ENCODE data around the gene SCN1A. TPM values are rescaled to one million over a fixed set of nuclear protein-coding genes. Genes with fewer than 3 reads are reported as not detected.

Gene SCN1A
- polyA plus RNA-seq, 1 donor (not counting 4 experiments of a cell fraction or from before 2014, with no cell fraction given) = not detected

GRCh38 chr2:166013878-166014277 is 113.9 kb downstream of the SCN1A start:
- no peak for DNase-seq (ENCODE audit: low read depth, low spot score)
- FAIRE-seq = no peak
- Histone ChIP-seq H3K36me3 (ENCODE audit: control insufficient read depth in 2 of 2, extremely low read depth in 1 of 2, insufficient read depth in 2 of 2, low read length in 2 of 2) (no peaks in the 10 kb centered on the region), H3K4me1 (ENCODE audit: control insufficient read depth, extremely low read depth, insufficient read depth, low read length) (no peaks in the 10 kb centered on the region), H3K9ac (ENCODE audit: control insufficient read depth, extremely low read depth, insufficient read depth, low read length) (no peak overlapping the region), H3K79me2 (ENCODE audit: control insufficient read depth, insufficient read depth, low read length) (no peaks in the 10 kb centered on the region), H2AFZ (ENCODE audit: control insufficient read depth, low read length) (no peak overlapping the region), H4K20me1 (ENCODE audit: control insufficient read depth, extremely low read depth, insufficient read depth, low read length) (no peaks in the 10 kb centered on the region), H3K27ac (ENCODE audit: control insufficient read depth, insufficient read depth, low read length) (no peak overlapping the region), H3K27me3 (ENCODE audit: control insufficient read depth, extremely low read depth, insufficient read depth, low read length) (no peaks in the 10 kb centered on the region), H3K4me2 (ENCODE audit: control insufficient read depth, extremely low read depth, insufficient read depth, low read depth, low read length) (no peak overlapping the region), H3K9me3 (ENCODE audit: control insufficient read depth, low read depth, low read length) (no peaks in the 10 kb centered on the region), H3K4me3 (ENCODE audit: control insufficient read depth in 2 of 3, extremely low read depth in 1 of 3, insufficient read depth in 2 of 3, low read depth in 1 of 3, low read length in 3 of 3) (no peak overlapping the region), H3K9me1 (ENCODE audit: control insufficient read depth, extremely low read depth, insufficient read depth, low read length) (no peaks in the 10 kb centered on the region)
- TF ChIP-seq, protein P1, sequence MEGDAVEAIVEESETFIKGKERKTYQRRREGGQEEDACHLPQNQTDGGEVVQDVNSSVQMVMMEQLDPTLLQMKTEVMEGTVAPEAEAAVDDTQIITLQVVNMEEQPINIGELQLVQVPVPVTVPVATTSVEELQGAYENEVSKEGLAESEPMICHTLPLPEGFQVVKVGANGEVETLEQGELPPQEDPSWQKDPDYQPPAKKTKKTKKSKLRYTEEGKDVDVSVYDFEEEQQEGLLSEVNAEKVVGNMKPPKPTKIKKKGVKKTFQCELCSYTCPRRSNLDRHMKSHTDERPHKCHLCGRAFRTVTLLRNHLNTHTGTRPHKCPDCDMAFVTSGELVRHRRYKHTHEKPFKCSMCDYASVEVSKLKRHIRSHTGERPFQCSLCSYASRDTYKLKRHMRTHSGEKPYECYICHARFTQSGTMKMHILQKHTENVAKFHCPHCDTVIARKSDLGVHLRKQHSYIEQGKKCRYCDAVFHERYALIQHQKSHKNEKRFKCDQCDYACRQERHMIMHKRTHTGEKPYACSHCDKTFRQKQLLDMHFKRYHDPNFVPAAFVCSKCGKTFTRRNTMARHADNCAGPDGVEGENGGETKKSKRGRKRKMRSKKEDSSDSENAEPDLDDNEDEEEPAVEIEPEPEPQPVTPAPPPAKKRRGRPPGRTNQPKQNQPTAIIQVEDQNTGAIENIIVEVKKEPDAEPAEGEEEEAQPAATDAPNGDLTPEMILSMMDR (optimal IDR thresholded peaks at IDR 0.05 in 1 of 3, IDR thresholded peaks at IDR 0.05 in 1 of 3, conservative IDR thresholded peaks at IDR 0.05 in 1 of 3; ENCODE audit: extremely low read depth in 1 of 3, insufficient read depth in 2 of 3, low read length in 3 of 3) = no peak
- dilution Hi-C loops (cut with MboI; ENCODE audit: extremely low pct_ligation_motif_present, low sequenced_read_pairs) = no loop called here

DNA sequence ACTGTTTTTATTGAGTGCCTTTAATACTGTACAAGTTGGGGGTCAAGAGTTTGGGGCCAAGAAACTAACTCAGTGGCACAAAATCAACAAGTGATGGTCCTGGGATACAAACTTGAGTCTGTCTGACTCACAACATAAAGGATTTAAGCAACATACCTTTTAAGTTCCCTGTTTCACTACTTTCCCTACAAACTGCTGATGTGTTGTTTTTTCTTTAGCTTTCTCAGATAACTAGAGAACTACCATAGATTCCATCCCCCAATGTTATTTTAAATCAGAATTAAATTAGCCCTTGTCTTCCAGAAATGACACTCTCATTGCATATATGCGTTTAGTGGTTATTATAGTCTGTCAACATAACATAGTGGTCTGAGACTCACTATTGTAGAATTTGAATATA is 116.2 kb downstream of the SCN1A start:
- FAIRE-seq (no peak), DNase-seq (ENCODE audit: low read depth, low spot score) (no peak)
- no peak overlapping the region for H2AFZ ChIP-seq (ENCODE audit: control insufficient read depth, low read length)
- H3K4me1 ChIP-seq (ENCODE audit: control insufficient read depth, extremely low read depth, insufficient read depth, low read length) = no peaks in the 10 kb centered on the region
- no peaks in the 10 kb centered on the region for H3K9me3 ChIP-seq (ENCODE audit: control insufficient read depth, low read depth, low read length)
- no peaks in the 10 kb centered on the region for H4K20me1 ChIP-seq (ENCODE audit: control insufficient read depth, extremely low read depth, insufficient read depth, low read length)
- no peak overlapping the region for H3K9ac ChIP-seq (ENCODE audit: control insufficient read depth, extremely low read depth, insufficient read depth, low read length)
- no peaks in the 10 kb centered on the region for H3K27me3 ChIP-seq (ENCODE audit: control insufficient read depth, extremely low read depth, insufficient read depth, low read length)
- H3K4me3 ChIP-seq (ENCODE audit: control insufficient read depth in 2 of 3, extremely low read depth in 1 of 3, insufficient read depth in 2 of 3, low read depth in 1 of 3, low read length in 3 of 3) = no peak overlapping the region
- H3K27ac ChIP-seq (ENCODE audit: control insufficient read depth, insufficient read depth, low read length) = no peak overlapping the region
- no peak overlapping the region for H3K4me2 ChIP-seq (ENCODE audit: control insufficient read depth, extremely low read depth, insufficient read depth, low read depth, low read length)
- no peaks in the 10 kb centered on the region for H3K79me2 ChIP-seq (ENCODE audit: control insufficient read depth, insufficient read depth, low read length)
- no peaks in the 10 kb centered on the region for H3K9me1 ChIP-seq (ENCODE audit: control insufficient read depth, extremely low read depth, insufficient read depth, low read length)
- TF ChIP-seq, protein P1 (optimal IDR thresholded peaks at IDR 0.05 in 1 of 3, IDR thresholded peaks at IDR 0.05 in 1 of 3, conservative IDR thresholded peaks at IDR 0.05 in 1 of 3; ENCODE audit: extremely low read depth in 1 of 3, insufficient read depth in 2 of 3, low read length in 3 of 3) = no peak
- no peak for TF ChIP-seq EZH2 (IDR thresholded peaks at IDR 0.05; ENCODE audit: low read length)
- dilution Hi-C loops (cut with MboI; ENCODE audit: extremely low pct_ligation_motif_present, low sequenced_read_pairs) = no loop called here
- H3K36me3 ChIP-seq (ENCODE audit: control insufficient read depth in 2 of 2, extremely low read depth in 1 of 2, insufficient read depth in 2 of 2, low read length in 2 of 2) = no peaks in the 10 kb centered on the region
